Bronchial epithelial cell (primary cell): Measurements from ENCODE around the gene PTPRN2. TPM values are rescaled to one million over a fixed set of nuclear protein-coding genes. Genes with fewer than 3 reads are reported as not detected.

ENCODE experiments used
- DNase-seq: peaks from one replicate; pipeline ENCODE4 v3.0.0-alpha.2; 2010; ENCODE audit warnings: low read depth
- FAIRE-seq: peaks from 2 replicates; lab custom pipeline; 2011; peaks lifted over from hg19 to GRCh38; lab: Jason Lieb, UNC
- H3K27me3 ChIP-seq: 2 replicates; pipeline ENCODE4 v1.5.1; 2011; ENCODE audit warnings: low read length; ENCODE audit not compliant: control insufficient read depth, insufficient read depth
- H3K36me3 ChIP-seq: 2 replicates; pipeline ENCODE4 v1.5.1; 2011; ENCODE audit warnings: low read length; ENCODE audit not compliant: control insufficient read depth, insufficient read depth
- H3K4me3 ChIP-seq: 2 replicates; pipeline ENCODE4 v1.5.1; 2011; ENCODE audit warnings: mild to moderate bottlenecking, low read depth, low read length, control low read depth
- CTCF ChIP-seq: IDR thresholded peaks from 2 replicates; pipeline ENCODE4 v1.5.1; 2011; ENCODE audit warnings: mild to moderate bottlenecking, moderate library complexity, low read length, control low read depth, inconsistent platforms; ENCODE audit not compliant: insufficient read depth, severe bottlenecking
- total RNA-seq: library from RNA; depleted of rRNA; stranded (reverse); fragments of >200 nt; gene quantifications from 2 replicates; pipeline ENCODE4 v1.2.1, GENCODE V29; 2014

PTPRN2 gene
- total RNA-seq, 1 donor from 2014 or later, result 1.1 TPM

- TF ChIP-seq CTCF, result no peak
- no peak for FAIRE-seq
- no peak for DNase-seq
- H3K27me3 ChIP-seq, result no peaks in the 10 kb centered on the region
- H3K36me3 ChIP-seq, result no peaks in the 10 kb centered on the region
- no peak overlapping the region for H3K4me3 ChIP-seq
Measured at GRCh38 chr7:158138329-158138597, 449.4 kb downstream of the PTPRN2 start.

- H3K27me3 ChIP-seq, result no peaks in the 10 kb centered on the region
- no peak for TF ChIP-seq CTCF
Measured at GRCh38 chr7:158137516-158138328, 449.9 kb downstream of the PTPRN2 start.

GRCh38 chr7:158135931-158136330 lies 451.7 kb downstream of the PTPRN2 start:
- FAIRE-seq, result no peak
- no peaks in the 10 kb centered on the region for H3K27me3 ChIP-seq
- no peak for DNase-seq

More at GRCh38 chr7:158137516-158138328, 449.9 kb downstream of the PTPRN2 start:
- H3K4me3 ChIP-seq, result no peak overlapping the region
- no peaks in the 10 kb centered on the region for H3K36me3 ChIP-seq
- FAIRE-seq (no peak), DNase-seq (no peak)

DNA sequence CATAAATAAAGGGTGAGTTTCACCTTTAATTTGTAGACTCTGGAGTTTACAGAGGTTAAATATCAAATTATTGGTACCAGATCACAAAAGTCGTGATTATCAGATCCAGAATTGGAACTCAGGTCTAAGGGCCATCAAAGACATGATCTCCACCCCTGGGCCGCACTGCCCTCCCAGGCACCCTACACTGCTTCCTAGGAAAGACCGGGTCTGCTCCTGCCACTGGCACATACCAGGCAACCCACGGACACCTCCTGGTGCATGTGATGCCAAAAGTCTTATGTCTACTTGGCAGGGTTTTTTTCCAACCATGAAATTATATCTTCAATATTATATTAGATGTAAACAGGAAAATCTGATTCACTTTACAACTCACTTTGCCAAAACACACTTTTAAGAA lies 452.8 kb downstream of the PTPRN2 start:
- FAIRE-seq (no peak), DNase-seq (no peak)
- H3K27me3 ChIP-seq, result no peaks in the 10 kb centered on the region
- no peak for TF ChIP-seq CTCF
- no peaks in the 10 kb centered on the region for H3K36me3 ChIP-seq
- no peak overlapping the region for H3K4me3 ChIP-seq

More at GRCh38 chr7:158135931-158136330, 451.7 kb downstream of the PTPRN2 start:
- TF ChIP-seq CTCF, result no peak
- Histone ChIP-seq H3K36me3 (no peaks in the 10 kb centered on the region), H3K4me3 (no peak overlapping the region)

DNA sequence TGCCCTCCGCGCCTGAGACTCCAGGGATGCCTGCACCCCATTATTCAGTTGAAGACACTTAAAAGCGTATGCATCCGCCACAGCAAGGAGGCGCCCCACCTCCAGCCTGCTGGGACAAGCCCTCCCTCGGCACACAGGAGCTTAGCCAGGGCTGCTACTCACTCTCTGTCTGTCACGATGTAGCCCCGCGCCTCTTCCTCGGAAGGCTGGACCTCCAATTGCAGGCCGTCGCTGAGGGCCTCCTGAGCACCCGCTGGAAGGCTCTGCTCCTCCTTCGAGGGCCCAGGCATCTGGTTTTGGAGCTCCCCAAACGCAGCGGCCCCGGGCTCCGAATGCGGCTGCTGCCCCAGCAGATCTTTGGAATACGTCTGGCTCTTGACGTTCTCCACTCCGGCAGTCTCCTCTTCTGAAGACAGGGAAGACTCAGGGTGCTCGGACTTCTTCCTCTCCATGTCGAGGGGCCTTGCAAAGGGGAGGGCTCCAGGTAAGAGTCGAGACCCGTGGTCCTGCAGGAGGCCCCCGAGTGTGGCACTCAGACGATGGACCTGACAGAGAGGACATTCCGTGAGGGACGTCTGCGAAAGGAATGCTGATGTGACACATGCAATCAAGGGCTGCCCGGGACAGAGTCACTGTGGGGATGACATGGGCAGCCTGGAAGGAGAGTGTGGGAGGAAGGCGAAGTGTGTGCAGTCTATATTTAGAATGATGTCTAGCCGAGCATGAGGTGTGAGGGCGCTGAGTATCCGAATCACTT lies 453.9 kb downstream of the PTPRN2 start:
- Histone ChIP-seq H3K4me3 (no peak overlapping the region), H3K36me3 (no peaks in the 10 kb centered on the region), H3K27me3 (no peaks in the 10 kb centered on the region)
- no peak for DNase-seq
- FAIRE-seq, result no peak
- no peak for TF ChIP-seq CTCF
